ENCODE measurements around the gene CLK4.

The CLK4 gene

DNA sequence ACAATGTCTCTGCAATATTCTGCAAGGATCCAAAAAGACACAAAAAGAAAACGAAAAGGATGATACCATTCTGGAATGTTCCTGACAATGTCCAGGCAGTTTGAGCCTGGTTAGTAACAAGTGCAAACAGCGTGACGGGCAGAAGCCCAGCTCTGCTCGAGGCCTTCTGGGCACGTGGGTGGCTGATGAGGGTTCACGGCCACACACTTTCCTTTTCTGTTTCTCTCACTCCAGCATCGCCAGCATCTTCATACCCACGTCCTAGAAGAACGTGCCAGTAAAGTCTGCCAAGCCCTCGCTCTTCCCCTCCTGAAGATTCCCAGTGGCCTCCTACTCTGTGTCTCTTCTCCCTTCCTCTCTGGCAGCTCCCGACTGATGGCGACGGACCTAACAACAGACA, 73.3 kb downstream of the CLK4 start:
- no peak for TF ChIP-seq CTCF (IDR thresholded peaks at IDR 0.05; ENCODE audit: control insufficient read depth, insufficient read depth, low read depth, low read length, missing control alignments)
- no peak for DNase-seq (ENCODE audit: low read depth)
- no peak overlapping the region for H3K4me3 ChIP-seq (ENCODE audit: control insufficient read depth, low read depth, low read length)
